Measurements from ENCODE around the gene RMND5A.

DNA sequence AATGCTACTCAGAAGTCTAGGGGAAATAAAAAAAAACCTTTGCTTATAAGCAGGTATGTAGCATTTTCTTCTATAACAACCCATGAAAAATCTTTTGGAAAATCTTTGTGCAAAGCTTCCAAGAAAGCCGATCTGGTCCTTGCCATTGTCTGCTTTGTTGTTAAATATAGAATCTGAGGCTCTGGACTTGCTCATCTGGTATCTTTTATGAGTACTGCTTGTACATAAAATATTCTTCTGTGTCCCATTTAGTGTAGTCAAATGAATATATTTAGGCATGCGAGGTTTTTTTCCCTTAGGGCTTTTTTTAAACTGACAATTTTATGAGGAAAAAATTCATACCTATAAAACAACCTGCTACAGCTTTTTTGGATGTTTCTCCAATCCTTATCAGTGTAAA, 45.0 kb upstream of the RMND5A start:
- TF ChIP-seq, protein P1, sequence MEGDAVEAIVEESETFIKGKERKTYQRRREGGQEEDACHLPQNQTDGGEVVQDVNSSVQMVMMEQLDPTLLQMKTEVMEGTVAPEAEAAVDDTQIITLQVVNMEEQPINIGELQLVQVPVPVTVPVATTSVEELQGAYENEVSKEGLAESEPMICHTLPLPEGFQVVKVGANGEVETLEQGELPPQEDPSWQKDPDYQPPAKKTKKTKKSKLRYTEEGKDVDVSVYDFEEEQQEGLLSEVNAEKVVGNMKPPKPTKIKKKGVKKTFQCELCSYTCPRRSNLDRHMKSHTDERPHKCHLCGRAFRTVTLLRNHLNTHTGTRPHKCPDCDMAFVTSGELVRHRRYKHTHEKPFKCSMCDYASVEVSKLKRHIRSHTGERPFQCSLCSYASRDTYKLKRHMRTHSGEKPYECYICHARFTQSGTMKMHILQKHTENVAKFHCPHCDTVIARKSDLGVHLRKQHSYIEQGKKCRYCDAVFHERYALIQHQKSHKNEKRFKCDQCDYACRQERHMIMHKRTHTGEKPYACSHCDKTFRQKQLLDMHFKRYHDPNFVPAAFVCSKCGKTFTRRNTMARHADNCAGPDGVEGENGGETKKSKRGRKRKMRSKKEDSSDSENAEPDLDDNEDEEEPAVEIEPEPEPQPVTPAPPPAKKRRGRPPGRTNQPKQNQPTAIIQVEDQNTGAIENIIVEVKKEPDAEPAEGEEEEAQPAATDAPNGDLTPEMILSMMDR (IDR thresholded peaks at IDR 0.05; ENCODE audit: insufficient read depth, low read length, poor library complexity, severe bottlenecking): no peak
- no peak for TF ChIP-seq EZH2phosphoT487 (conservative IDR thresholded peaks at IDR 0.05; ENCODE audit: low read length)

Data from SU-DHL-6 (cell line).